ENCODE measurements around the gene PLEKHO2.

Gene PLEKHO2

DNA sequence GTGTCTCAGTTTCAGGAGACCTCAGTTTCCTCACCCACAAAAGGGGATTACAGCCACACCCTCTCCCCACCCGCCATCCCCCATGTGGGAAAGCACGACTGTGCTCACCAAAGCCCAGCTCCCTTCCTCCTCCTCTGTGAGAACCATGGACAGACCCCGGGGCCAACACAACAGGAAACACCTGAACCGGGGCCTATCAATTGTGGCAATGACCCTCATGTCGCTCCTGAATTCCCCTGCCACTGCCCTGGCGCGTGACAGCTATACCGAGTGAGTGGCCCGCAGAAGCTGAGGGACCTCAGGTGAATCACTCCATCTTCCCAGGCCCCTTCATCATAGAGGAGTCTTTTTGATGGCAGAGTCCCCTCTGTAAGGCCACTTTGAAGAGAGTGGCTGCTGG, 28.6 kb downstream of the PLEKHO2 start:
- intact Hi-C loops (cut with DNase I) = no loop called here
- no peak for DNase-seq

- intact Hi-C loops (cut with DNase I) = no loop called here
These were observed 34.0 kb downstream of the PLEKHO2 start for GRCh38 chr15:64875641-64876223.

GRCh38 chr15:64877435-64877834, 35.7 kb downstream of the PLEKHO2 start:
- peak in 34 of 42 donors; percentile 28 to 85 (median 64) for DNase-seq
- intact Hi-C loops (cut with DNase I) = no loop called here

More at GRCh38 chr15:64875641-64876223, 34.0 kb downstream of the PLEKHO2 start:
- no peak for DNase-seq

GRCh38 chr15:64878705-64879104, 37.0 kb downstream of the PLEKHO2 start:
- intact Hi-C loops (cut with DNase I) = no loop called here
- DNase-seq = no peak

GRCh38 chr15:64883100-64883581, 41.4 kb downstream of the PLEKHO2 start:
- no peak for DNase-seq
- intact Hi-C loops (cut with DNase I) = no loop called here

DNA sequence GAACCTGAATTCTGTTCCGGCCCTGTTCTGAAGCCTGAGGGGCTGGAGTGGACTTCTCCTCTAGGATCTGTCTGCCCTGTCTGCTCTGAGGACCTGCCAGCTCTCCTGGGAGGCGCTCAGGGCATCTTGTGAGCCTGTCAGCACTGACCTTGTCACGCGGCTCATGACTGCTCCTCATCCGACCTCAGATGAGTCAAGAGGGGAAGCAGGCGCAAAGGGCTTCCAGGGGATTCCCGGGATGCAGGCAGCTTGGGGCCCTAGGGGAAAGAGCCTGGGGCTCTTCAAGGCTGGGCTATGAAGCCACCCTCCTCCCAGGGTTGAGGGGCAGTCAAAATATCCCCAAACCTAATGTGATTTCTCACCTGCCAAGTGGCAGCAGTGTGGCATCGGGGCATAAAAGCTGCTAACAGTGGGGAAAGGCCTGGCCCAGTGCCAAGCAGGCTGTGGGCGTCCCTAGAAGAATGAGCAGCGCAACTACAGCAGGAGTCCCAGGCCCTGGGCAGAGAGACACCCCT, 42.3 kb downstream of the PLEKHO2 start:
- intact Hi-C loops (cut with DNase I) = no loop called here
- DNase-seq = peak in 30 of 42 donors; percentile 32 to 75 (median 53)

GRCh38 chr15:64884679-64885078, 43.0 kb downstream of the PLEKHO2 start:
- no peak for DNase-seq
- intact Hi-C loops (cut with DNase I) = no loop called here

DNA sequence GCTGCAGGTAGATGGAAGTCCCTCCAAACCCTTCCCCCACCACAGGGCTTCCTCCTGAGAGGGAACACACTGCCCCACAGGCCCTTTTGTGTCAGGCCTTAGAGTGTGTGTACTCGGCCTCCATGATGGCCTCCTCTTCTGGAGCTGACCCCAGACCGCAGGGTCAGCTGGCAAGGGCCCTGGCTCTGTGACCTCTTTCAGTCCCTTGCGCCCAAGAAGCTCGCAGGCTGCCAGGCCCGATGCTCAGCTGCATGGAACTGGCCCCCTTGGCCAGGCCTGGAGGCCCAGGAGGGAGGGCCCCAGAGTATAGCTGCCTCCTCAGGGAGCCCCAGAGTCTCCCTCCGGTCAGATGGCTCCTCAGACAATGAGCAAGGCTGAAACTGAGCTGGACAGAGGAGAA, 46.6 kb downstream of the PLEKHO2 start:
- DNase-seq = no peak
- intact Hi-C loops (cut with DNase I) = no loop called here

GRCh38 chr15:64891561-64891960, 49.8 kb downstream of the PLEKHO2 start:
- no peak for DNase-seq
- intact Hi-C loops (cut with DNase I) = loop anchor here (10.0 kb wide), 1 partner anchor 47 kb away; the partner anchor contains the start of gene PLEKHO2

GRCh38 chr15:64892847-64893403, 51.2 kb downstream of the PLEKHO2 start:
- no peak for DNase-seq

GRCh38 chr15:64893481-64894394, 52.0 kb downstream of the PLEKHO2 start:
- peak; percentile 82 to 96 (median 91) for DNase-seq
- intact Hi-C loops (cut with DNase I) = loop anchor here (10.0 kb wide), 1 partner anchor 49 kb away; the partner anchor contains the start of gene PLEKHO2

More at GRCh38 chr15:64892847-64893403, 51.2 kb downstream of the PLEKHO2 start:
- intact Hi-C loops (cut with DNase I) = loop anchor here (10.0 kb wide), 1 partner anchor 48 kb away; the partner anchor contains the start of gene PLEKHO2

DNA sequence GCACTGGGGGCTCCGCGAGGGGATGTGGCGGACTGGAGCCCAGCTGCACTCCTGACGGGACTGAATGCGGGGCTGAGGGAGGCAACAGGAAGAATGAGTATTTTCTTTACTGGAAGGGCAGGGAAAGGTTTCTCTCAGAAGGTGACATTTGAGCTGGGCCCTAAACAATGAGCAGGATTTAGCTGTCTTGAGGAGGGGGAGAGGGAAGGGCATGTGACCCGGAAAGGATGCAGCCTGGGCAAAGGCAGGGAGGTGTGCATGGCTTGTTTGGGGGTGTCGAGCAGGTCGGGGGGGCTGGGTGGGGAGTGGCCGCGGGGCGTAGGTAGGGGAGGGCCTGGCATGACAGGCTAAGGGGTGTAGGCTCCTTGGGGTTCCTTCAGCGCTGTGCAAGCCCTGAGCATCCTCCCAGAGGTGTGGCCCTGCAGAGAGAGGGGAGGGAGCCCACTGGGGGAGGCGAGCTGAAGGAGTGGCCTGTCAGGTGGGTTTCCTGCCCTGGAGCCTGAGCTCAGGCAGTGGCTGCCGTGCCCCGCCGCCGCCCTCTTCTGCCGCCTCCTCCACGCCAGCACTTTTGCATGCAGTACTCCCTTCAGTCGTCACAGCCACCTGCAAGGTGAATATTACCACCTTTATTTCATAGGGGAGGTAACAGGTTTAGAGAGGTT, 52.8 kb downstream of the PLEKHO2 start:
- intact Hi-C loops (cut with DNase I) = loop anchor here (5.0 to 10.0 kb wide), 2 partner anchors 50 to 162 kb away; partner anchors contain the start of gene PLEKHO2
- DNase-seq = peak in 28 of 42 donors; percentile 15 to 82 (median 58)

DNA sequence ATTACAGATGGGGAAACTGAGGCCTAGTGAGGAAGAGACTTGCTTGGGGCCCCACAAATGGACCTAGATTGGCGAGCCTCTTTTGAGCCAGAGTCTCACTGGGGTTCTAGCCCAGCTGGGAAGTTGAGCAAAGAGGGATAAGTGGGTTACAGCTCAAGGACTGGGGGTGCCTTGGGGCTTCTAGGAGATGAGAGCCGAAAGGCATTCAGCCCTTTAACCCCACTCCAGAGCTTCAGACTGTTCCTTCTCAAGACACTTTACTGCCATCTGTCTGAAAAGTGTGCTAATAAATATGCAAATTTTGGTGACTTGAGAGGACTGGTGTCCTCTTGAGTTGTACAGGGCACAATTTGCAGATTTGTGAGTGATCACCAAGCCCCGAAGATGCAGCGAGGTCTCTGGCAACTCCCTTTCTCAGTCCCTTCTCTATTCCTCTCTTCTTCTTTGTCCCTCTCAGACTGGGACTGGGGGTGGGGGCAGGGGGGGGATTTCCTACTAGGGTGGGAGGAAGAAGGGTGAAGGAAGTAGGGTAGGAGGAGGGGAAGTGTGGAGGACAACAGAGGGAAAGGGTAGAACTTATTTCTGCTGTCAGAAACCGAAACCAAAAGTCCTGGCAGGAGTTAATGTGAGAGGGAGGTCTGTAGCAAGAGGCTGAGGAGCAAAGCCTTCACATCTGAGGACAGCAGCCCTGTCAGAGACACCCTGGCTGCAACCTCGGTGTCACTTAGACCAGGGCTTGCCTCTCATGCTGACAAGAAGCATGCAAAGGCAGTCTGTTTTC, 53.8 kb downstream of the PLEKHO2 start:
- intact Hi-C loops (cut with DNase I) = loop anchor here (5.0 to 10.0 kb wide), 2 partner anchors 51 to 163 kb away; partner anchors contain the start of gene PLEKHO2
- DNase-seq = peak in 1 of 42 donors; percentile 55

DNA sequence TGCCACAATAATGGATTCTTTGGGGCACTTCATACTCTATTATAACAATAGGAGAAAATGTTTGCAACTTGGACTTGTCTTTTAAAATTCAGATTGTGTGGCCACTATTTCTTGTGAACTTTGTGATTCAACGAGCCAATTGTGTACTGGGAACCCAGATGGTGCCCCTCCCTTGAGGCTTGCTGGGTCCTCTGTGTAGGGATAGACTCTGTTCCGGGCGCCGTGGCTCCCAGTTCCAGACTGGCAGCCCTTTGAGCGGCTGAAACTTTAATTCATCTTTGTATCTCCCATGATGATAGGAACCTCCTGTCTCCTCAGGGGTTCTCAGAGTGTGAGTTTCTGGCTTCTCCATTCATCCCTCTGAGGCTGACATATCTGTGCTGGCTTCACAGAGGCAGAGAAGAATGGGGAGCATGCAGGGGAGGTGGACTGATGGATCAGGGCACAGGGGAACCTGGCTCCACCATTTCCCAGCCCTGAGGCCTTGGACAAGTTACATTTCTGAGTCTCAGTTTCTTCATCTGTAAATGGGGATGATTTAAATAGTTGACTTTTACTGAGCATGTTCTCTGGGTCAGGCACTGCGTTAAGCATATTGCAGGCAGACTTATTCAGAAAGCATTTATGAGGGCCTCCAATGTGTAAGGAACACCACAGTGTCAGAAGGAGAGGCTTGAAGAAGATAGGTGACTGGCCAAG, 54.8 kb downstream of the PLEKHO2 start:
- intact Hi-C loops (cut with DNase I) = loop anchor here (5.0 to 10.0 kb wide), 2 partner anchors 52 to 164 kb away; partner anchors contain the start of gene PLEKHO2
- DNase-seq = peak in 2 of 42 donors; percentile 29 to 59

GRCh38 chr15:64897345-64897985, 55.8 kb downstream of the PLEKHO2 start:
- peak in 10 of 42 donors; percentile 25 to 59 (median 40) for DNase-seq
- intact Hi-C loops (cut with DNase I) = loop anchor here (5.0 to 10.0 kb wide), 2 partner anchors 53 to 165 kb away; partner anchors contain the start of gene PLEKHO2

DNA sequence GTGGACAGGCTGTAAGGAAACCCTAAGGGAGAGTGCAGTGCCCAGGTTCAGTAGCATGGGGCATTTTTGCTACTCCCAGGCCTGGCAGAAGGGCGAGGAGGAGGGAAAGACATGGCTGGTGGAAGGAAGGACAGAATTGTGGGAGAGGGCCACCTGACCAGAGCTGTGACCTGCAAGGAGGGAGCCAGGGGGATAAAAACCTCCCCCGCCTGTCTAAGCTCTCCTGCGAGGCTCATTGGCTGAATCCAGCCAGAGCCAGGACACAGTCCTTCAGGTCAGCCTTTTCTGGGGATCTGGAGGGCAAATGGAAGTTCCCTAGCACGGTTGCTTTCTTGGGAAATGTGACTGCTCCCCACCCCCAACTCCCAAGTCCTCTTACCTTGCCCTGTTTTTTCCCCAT, 56.7 kb downstream of the PLEKHO2 start:
- intact Hi-C loops (cut with DNase I) = loop anchor here (5.0 to 10.0 kb wide), 2 partner anchors 54 to 166 kb away; partner anchors contain the start of gene PLEKHO2
- no peak for DNase-seq

All from head of caudate nucleus (tissue), 42 donors.